C4-2B (cell line): ENCODE results near the gene PARP4.

Source experiments
- ZFX ChIP-seq: fragments of 450-650 bp; IDR thresholded peaks from 2 replicates; pipeline ENCODE4 v1.6.1; 2017
- TF ChIP-seq, protein P1 (sequence below): fragments of 450-650 bp; conservative IDR thresholded peaks from 2 replicates; pipeline ENCODE4 v1.5.1; 2017; ENCODE audit warnings: mild to moderate bottlenecking

DNA sequence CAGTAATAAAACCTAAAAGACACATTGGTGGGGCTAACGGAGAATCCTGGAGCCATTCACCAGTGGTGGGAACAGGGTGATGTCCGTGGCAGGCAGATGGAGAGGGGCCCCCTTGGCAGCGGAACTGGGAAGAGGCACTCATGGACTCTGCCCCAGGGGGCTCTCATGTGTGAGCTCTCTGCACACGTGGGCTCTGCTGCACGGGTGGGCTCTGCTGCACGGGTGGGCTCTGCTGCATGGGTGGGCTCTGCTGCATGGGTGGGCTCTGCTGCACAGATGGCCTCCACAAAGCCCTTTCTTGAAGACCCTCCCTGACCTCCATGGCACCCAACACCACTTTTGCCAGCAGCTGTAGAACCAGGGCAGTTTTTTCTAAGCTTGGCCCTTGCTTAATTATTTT, 52.3 kb downstream of the PARP4 start:
- TF ChIP-seq, protein P1, sequence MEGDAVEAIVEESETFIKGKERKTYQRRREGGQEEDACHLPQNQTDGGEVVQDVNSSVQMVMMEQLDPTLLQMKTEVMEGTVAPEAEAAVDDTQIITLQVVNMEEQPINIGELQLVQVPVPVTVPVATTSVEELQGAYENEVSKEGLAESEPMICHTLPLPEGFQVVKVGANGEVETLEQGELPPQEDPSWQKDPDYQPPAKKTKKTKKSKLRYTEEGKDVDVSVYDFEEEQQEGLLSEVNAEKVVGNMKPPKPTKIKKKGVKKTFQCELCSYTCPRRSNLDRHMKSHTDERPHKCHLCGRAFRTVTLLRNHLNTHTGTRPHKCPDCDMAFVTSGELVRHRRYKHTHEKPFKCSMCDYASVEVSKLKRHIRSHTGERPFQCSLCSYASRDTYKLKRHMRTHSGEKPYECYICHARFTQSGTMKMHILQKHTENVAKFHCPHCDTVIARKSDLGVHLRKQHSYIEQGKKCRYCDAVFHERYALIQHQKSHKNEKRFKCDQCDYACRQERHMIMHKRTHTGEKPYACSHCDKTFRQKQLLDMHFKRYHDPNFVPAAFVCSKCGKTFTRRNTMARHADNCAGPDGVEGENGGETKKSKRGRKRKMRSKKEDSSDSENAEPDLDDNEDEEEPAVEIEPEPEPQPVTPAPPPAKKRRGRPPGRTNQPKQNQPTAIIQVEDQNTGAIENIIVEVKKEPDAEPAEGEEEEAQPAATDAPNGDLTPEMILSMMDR = no peak
- no peak for TF ChIP-seq ZFX
